Limb (tissue), 2 donors: ENCODE measurements around the gene ZKSCAN4.

Source experiments
- DNase-seq, 2 donors: peaks; one replicate each; pipeline ENCODE4 v3.0.0-alpha.2; 2016; ENCODE audit errors: extremely low spot score in 2 of 2

ZKSCAN4 gene

DNA sequence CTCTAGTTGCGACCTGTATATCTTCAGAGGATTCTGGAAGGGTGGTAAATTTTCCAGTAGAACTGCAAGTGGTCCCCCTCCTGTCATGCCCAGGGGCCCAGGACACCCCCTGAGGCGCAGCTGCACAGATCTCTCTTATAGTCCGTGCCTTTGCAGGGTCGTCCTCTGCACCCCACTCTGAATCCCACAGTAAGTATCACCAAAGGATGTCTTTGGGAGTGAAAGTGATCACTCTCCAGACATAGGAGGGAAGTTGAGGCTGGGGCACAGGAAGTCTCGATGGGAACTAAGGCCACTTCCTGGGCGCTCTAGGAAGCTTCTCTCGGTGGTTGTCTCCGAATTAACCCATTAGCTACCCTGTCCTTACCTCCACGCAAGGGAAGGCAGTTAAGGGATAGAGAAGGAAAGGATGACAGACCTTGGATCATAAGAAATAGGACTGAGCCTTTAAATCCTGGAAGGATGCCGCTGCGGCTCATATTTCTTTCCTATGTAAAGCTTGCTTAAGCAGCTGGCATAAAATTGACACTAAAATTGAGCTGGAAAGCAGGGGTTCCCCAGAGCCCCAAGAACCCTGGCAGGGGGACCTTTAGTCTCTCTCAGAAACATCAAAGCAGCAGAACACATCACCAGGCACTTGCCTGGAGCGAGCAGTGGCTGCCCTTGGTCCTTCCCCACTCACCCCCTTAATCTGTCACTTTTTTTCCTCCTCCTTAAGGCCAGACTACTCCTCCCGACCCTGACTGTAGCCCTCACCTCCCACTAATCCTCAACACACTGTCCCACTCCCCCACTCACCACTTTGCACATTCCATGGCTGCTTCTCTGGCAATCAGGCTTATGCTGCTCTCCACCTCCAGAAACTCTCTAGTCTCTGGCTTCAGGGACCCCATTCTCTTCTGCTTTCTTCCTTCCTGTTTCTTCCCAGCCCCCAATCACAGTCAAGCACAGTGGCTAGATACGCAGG lies at the start of gene ZKSCAN4:
Gene ZKSCAN4, minus strand, starts transcription at position 261 of the 967 bp plus-strand sequence. CDS start 289 bp downstream, outside the sequence.
- peak; percentile 88 to 89 for DNase-seq

DNA sequence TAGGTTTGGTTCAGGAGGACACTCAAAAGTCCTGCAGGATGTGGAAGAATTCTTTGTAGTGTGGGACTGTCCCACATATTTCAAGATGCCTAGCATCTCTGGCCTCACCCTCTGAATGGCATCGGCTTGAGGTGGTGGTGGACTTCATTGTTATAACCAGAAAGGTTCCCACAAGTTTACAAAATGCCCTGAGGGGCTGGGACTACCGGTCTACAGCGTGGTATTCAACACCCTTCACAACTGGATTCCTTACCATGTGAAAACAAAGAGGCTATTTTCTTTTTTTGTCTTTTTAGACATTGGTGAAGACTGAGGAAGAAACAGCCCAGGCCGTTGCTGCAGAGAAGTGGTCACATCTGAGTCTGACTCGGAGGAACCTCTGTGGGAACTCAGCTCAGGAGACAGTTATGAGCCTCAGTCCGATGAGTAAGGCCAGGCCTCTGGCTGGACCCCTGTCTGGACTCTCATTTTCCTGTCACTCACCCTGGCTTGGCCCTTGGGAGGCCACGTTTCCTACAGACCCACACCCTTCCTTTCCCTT lies 44.5 kb upstream of the ZKSCAN4 start:
- DNase-seq: no peak

GRCh38 chr6:28295326-28295725 lies 43.3 kb upstream of the ZKSCAN4 start:
- DNase-seq: no peak

DNA sequence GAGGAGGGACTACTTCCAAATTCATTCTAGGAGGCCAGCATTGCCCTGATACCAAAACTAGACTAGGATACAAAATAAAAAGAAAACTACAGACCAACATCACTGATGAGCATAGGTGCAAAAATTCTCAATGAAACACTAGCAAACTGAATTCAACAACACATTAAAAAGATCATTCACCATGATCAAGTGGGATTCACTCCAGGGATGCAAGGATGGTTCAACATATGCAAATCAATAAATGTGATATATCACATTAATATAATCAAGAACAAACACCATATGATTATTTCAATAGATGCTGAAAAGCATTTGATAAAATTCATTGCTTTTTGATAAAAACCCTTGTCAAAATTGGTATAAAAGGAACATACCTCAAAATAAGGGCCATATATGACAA lies 39.5 kb upstream of the ZKSCAN4 start:
- no peak for DNase-seq

- no peak for DNase-seq
Observed at GRCh38 chr6:28282926-28283325, 30.9 kb upstream of the ZKSCAN4 start.

DNA sequence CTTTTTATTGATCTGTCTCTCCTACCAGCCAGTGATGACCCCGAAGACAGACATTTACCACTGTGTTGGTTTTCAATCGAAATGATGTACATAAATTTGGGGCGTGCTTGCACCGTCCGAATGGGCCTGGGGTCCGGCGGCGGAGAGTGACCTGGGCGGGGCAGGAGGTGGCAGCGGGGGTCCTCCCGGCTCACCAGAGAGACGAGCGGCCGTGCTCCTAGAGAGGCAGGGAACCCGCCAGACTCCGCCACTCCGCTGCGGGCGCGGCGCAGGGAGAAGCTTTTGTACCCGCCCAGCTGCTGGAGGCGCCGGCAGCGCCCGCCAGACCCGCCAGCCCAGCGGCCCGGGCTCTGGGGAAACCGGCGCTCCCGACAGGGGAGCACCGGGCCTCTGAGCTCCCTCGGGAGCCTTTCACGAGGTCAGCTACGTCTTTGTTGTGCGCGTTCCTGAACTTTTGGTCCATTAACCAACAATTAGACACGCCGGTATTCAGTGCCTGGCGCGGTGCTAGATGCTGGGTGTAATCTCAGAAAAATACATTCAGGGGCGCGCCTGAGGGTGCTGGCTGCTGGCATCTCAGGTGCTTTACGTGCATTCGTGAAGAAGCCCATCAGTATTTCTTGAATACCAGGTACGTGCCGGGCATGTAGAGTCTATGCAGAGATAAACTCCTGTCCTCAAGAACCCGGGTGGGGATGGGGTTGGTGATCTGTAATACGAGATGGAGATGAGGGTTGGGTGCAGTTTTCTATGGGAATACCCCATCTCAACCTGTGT lies 29.4 kb upstream of the ZKSCAN4 start, which contains the start of gene PGBD1:
Gene PGBD1, plus strand, starts transcription at position 285 of the 777 bp plus-strand sequence. CDS start 2,242 bp downstream, outside the sequence.
- DNase-seq: peak; percentile 61 to 87

GRCh38 chr6:28280595-28281287 lies 28.7 kb upstream of the ZKSCAN4 start:
- no peak for DNase-seq

DNA sequence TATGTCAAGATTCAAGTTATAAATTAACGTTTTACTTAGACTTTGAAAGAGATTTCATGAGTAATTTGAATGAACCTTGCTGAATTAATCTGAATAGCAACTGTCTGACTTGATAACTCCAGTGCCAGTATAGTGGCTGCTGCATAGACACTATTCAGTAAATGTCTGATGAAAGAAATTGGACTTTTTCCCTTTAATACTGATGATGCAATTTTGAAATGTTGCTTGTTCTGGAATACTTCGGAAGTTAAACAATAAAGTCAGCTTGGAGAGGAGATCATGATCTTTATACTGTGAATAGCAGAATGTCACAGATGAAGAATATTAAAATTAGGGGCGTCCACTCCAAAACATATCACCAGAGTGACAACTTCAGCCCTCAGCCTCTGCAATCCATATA lies 25.7 kb upstream of the ZKSCAN4 start:
- no peak for DNase-seq

DNA sequence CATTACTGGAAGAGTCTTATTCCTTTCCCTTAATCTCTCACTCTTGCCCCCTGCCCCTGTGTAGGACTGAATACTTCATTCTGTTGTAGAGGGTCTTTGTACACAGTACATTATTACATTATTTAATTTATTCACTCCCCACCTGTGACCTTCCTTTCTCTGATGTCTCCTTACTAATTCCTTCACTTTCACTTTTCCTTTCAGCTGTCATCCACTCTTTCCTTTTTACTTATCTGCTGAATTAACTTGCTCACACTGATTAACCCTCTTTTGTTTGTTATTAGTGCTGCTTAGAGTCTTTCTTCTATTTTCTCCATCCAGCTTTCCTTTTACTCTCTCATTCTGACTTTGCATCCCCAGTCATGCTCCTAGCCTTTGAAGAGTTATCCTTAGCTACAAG lies 22.8 kb upstream of the ZKSCAN4 start:
- no peak for DNase-seq

- no peak for DNase-seq
Observed at GRCh38 chr6:28269492-28269891, 17.4 kb upstream of the ZKSCAN4 start.

DNA sequence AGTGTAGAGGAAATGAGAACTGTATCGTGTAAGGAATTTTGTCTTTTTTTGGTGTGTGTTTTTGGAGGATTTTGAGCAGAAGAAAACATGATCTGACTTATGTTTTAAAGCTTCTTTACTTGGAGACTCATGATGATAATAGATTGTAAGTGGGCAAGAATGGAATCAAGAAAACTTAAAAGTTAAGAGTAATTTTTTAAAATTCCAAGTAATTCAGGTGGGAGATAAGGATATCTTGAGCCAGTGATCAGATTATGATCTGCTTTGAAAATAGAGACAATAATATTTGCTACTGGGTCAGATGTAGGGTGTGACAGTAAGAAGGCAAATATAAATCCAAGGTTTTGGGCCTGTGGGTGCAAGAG lies 15.6 kb upstream of the ZKSCAN4 start:
- no peak for DNase-seq

DNA sequence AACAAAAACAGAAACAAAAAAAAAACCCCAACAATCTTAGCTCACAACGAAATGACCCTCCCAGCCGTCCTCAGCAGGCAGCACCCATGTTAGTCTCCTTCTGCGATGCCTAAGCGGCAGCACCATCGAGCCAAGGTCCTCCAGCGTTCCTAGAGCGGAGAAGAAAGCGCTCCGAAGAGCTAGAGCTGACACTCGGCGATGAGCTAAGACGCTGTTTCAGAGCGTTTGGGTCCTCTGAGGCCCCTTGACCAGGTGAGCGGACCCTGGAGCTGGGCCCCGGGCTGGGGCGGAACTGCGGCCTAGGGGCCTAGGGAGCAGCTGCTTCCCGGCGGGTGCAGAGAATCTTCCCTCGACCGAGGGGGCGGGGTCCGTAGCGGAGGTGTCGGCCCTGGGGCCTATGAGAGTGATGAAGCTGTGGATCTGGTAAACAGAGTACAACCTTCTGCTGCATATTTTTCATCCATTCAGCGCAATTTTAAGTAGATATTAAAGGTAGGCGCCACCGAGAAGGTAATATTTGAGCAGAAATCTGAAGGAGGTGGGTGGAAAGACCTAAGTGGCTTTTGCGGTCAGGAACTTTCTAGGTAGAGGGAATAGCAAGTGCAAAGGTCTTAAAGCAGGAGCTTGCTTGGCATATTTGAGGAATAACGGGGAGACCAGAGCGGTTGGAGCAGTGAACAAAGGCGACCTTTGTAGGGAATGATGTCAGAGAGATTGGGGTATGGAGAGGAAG lies 15.1 kb upstream of the ZKSCAN4 start, which contains the start of gene ZSCAN26:
Gene ZSCAN26, plus strand, starts transcription at position 182 of the 733 bp plus-strand sequence. CDS start 4,777 bp downstream, outside the sequence.
- DNase-seq: peak; percentile 86 to 93

DNA sequence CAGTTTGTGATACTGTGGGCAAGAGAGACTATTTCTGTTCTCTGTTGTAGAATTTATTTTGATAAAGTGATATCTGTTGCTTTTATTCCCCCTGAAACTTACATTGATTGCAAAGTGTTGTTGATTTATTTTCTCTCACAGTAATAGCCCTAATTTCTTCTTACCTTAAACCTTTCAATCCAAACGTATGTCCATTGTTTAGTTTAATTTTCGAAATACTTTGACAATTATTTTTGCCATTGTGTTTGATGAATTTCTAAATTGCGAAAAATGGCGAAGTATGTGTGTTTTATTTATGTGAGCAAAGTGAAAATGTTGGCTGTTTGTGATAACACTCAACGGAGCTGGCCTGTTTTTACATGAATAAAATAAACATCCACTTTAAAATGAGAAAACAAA lies 14.5 kb upstream of the ZKSCAN4 start:
- DNase-seq: no peak

DNA sequence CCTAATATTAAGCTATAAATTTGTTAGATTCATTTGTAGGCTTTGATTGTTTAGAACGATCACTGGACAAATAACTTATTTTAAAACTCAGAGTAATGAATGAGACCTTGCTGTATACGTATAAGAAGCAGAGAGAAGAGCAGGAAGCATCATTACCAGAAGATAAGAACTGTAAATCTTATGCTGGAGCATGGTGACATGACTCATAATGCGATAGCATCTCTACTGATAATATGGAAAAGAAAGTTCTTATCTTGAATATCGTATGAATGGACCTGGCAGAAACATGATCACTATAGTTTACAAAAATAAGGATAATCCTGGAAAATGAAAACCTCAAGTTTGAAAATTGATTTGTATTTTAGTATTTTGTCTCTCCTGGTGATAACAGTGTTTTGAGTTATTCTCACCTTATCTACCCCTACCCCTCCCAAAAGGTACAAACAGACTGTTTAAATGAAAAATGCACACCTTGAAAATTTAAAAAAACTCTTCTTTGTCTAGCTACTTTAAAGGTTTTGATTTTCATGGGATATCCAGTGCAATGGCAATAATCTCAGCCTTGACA lies 12.8 kb upstream of the ZKSCAN4 start:
- DNase-seq: no peak

GRCh38 chr6:28263922-28264321 lies 11.9 kb upstream of the ZKSCAN4 start:
- no peak for DNase-seq

- DNase-seq: peak; percentile 64 to 75
Observed at GRCh38 chr6:28258877-28259777, 7.1 kb upstream of the ZKSCAN4 start, which contains the start of gene NKAPL. TSS of gene NKAPL (plus strand) at chr6:28259297. CDS start at chr6:28259372, 75 bp downstream.

DNA sequence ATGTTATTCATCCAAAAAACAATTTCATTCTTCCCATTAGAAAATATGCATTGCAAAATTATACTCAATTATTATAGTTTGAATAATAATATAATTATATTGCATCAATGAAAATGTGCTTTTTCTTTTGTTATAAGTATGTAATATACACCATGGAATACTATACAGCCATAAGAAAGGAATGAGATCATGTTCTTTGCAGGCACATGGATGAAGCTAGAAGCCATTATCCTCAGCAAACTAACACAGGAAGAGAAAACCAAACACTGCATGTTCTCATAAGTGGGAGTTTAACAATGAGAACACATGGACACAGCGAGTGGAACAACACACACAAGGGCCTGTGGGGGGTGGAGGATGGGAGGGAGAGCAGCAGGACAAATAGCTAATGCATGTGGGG lies 5.0 kb upstream of the ZKSCAN4 start:
- DNase-seq: no peak

DNA sequence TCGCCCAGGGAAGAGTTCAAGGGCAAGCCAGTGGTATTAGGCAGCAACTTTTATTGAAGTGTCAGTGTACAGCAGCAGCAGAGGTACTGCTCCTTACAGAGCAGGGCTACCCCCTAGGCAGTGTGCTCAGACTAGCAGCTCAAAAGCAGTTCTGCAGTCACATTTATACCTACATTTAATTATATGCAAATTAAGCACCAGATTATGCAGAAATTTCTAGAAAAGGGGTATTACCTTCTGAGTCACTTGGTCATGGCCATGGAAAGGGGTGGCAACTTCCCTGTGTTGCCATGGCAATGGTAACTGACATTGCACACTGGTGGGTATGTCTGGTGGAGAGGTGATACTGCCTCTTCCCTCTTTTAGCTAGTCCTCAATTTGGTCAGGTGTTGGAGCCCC lies 2.1 kb upstream of the ZKSCAN4 start:
- DNase-seq: no peak

DNA sequence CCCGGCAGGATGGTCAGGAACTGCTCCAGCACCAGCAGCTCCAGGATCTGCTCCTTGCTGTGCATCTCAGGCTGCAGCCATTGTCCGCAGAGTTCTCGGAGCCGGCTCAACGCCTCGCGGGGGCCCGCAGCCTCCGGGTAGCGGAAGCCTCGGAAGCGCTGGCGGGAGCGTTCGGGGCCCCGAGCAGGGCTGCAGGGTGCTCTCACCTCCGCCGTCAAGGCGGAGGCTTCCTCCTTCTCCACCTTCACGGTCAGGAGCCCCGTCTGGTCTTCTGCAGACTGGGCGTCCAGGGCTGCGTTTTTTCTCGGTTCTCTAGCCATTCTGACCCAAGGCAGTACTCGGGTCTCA lies 434 bp downstream of the ZKSCAN4 start:
- no peak for DNase-seq
